Activated CD4-positive, alpha-beta T cell treated with anti-CD3 and anti-CD28 coated beads, Interleukin-2, amount 50 U/mL, for 16 hours (primary cell): ENCODE results near the gene PLB1.
"Not testable (repeated sequence)": the region's sequence is repeated elsewhere in the genome, so short reads cannot be mapped to it uniquely, and the experiment has no call there.

Source experiments
- DNase-seq: peaks from one replicate; pipeline ENCODE4 v3.0.0-alpha.2; 2020

PLB1 gene

DNA sequence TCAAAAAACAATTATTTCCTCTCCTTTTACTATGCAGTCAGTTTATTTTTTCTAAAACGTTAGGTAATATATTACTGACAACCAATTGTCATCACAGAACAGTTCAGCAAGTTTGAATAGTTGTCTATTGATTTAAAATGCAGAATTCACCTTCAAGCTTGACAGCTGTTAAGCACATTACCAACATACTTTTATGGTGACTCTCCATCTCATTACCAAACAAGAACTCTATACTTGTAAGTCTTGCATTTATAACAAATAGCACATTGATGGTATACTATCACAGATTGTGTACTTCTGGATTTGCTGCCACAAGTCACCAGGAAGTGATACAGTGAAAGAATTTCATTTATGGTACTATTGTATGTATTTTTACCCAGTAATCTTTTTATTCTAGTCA lies 156.4 kb downstream of the PLB1 start:
- DNase-seq: no peak

DNA sequence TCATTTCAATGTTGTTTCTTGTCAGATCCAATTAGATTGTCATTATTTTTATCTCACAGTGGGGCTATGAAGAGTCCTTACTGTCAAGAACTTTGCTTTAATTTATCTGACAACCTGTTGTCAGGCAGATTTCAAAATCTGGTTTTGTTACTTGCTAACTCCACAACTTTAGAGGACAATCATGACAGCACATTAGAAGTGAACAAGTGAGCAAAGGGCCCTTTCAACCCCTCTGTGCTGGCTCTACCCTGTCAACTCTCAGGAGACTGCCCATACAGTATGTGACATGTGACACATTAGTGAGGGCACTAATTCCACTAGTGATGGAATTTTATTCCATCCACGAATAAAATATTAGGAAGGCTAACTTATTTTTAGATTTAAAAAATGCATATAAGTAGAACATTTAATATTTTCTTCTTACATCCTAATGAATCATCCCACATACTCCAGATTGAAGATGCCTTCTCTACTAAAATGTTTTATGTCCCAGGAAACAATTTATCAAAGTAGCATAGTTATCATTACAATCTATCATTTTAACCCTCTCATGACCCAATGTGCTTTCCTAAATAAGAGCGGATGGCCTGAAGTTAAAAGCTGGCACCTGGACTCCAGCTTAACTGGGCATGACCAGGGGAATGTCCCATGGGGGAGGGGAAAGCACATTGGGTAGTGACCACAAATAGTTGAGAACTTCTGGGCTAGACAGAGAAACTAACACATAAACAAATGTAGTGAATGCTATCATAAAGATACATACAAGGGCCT lies 158.2 kb downstream of the PLB1 start:
- no peak for DNase-seq

DNA sequence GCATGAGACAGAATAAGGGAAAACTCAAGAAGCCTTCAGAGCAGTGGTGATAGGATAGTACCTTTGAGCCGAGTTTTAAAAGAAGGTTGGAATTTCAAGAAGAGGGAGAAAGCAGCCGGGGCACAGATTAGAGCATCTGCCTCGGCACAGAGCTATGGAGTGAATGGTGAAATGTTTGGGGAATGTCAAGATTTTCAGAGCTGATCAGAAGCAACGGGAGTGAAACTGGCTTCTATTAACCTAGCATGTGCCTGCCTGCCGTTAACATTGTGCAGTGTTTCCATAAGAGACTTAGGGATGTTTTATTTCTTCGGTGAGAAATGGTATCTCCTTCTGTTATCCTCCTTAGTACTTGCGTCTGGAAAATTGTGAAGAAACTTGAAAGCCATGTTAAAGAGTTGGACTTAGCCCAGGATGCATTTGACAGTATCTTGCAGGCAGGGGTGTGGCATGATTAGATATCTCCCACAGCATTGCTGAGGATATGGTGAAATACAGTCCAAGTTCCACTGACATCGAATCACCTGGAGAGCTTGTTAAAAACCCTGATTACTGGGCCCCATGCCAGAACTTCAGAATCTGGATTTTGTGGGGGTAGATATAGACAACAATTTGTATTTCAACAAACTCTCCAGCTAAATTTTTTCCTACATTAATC lies 158.9 kb downstream of the PLB1 start:
- DNase-seq: no peak

DNA sequence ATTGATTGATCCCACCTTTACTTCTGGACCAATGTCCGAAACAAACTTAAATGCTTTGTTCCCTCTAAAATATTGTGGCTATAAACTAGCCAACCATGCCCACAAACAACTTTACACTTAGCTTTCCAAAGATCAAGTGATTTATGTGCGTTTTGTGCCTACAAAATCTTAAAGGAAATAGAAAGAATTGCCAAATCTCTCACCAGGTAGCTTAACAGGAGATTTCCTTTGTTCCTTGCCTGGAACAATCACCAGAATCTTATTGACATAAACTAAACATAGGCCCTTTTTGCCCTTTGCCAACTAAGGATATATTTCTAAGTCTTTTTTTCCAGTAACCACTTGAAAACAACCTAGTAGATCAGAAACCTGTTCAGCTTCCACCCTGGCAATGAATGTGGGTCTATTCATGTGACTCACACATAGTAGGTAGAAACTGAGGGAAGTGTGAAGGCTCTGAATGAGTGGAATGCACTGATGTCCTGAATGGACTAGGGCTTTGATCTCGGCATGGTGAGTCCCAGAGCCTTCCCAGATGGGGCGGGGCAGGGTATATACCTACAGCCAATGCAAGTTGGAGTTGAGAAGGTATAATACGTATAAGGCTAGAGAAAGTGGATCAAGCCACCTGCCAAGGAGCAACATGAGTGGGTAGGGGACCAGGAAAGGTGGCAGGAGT lies 161.2 kb downstream of the PLB1 start:
- no peak for DNase-seq

GRCh38 chr2:28658369-28658768 lies 162.5 kb downstream of the PLB1 start:
- no peak for DNase-seq

DNA sequence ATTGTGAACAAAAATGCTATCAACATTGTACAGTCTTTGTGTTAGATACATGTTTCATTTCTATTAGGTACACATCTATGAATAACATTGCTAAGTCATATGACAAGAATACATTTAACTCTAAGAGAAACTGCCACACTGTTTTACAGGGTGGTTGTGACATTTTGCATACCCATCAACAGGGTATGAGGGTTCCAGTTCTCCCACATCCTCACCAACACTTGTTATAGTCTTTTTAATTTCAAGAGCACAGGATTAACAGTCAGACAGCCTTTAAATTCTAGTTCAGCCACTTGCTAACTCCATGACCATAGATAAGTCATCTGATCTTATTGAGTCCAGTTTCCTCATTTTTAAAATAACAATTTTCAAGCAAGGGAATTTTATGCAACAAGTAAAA lies 163.3 kb downstream of the PLB1 start:
- no peak for DNase-seq

DNA sequence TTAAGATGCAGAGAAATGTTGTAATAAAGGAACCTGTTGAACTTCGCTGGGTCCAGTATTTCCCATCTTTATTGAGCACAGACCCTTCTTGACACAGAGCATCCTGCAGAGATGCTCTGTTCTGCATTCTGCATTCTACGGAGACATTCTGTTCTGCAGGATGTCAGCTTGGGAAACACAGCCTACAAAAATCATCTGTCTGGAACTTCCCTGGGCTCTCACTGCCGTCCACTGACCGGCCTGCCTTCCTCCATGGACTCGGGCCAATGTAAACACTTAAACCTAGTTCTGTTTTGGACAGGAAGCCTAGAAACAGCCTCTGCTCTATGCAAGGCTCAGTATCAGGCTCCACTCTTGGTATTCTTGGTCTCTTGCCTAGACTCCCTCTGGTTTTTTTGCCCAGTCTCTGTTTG lies 165.7 kb downstream of the PLB1 start:
- DNase-seq: no peak

DNA sequence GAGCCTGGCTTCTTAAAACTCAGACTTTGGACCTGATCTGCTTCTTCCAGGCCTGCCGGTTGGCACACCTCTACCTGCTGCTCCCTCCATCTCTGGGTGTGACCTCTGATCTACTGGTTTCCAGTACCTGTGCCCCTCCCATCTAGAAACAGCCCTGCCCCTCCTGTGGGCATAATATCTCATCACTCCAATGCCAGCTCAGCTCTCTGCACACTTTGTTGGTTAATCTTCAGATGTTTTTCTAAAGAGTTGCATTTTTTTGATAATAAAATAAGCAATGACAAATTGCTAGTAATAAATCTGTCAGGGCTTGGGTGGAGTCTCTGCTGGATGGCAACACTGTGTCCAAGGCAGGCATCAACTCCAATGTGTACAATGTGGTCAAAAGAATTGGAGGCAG lies 166.2 kb downstream of the PLB1 start:
- no peak for DNase-seq

DNA sequence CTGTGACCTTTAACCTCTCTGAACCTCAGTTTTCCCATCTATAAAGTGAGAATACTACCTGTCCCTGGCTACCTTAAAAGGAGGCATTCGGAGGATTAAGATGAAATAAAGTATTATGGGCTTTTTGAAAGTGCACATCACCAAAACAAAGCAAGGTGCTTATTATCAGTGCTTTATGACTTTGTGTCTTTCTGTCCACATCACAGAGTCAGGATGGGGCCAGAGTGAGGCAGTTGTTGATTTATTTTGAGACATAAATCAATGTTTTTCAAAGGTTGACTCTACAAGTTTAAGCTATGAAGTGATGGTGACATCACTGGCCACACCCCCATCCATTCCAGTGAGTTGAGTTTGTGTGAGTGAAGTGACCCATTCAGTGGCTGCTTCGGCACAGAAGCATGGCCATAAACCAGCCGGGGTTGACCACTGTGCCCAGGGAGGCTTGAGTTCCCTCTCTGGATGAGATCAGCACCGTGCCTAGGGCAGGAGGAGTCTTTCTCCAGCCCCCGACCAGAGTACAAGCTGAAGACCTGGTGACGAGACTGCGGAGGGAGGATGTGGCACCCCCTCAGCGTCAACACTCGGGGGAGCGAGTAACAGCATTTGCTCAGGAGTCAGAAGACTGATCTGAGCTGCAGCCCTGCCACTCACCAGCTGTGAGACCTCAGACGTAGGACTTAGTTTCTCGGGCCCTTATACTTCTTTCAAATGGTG lies 166.8 kb downstream of the PLB1 start:
- DNase-seq: no peak

DNA sequence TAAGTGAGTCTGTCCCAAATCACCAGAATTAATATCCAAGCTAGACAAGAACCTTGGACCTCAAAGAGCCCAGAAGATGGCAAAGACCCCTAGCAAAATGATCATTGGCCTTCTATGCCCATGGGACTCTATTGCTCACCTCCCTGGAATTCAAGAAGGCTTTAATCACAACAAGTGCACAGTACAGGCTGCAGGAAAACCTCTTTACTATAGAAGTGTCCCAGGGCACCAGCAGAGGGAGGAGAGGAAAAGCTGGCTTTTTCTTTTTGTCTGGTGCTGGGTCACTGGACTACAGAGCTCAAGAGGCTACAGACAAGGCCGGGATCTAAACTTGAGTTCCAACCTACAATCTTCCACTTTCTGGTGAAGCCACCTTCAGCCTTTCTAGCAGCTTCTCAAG lies 167.5 kb downstream of the PLB1 start:
- no peak for DNase-seq

DNA sequence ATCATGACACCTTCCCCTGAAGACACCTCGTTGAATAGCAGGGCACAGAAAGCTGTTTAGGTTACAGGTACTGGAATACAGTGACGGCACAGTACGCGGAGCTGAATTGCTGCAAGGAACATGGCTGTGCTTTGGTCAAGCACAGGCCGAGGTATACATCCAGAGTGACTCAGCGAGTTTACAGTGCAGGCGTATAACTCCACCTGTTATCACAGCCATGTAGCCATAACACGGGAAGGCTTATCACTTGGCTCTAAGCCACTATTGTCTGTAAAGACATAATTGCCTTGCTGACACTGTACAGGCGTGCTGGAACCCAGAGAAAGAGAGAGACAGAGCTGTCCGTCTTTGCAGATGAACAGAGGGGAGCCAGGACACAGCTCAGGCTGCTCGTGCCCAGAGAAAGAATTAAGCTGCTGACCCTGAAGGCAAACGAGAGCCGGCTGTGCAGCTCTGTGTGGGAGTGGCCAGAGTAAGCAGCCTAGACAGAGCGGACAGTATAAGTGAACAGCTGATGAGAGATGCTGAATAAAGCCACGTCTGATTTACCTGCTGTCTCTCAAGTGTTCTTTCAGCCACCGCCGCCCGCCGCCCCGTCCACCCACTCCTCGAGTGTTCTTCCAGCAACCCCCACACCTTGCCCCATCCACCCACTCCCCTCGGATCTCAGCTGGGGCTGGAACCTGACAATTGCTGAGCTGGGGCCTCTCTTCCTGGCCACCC lies 168.4 kb downstream of the PLB1 start:
- no peak for DNase-seq

DNA sequence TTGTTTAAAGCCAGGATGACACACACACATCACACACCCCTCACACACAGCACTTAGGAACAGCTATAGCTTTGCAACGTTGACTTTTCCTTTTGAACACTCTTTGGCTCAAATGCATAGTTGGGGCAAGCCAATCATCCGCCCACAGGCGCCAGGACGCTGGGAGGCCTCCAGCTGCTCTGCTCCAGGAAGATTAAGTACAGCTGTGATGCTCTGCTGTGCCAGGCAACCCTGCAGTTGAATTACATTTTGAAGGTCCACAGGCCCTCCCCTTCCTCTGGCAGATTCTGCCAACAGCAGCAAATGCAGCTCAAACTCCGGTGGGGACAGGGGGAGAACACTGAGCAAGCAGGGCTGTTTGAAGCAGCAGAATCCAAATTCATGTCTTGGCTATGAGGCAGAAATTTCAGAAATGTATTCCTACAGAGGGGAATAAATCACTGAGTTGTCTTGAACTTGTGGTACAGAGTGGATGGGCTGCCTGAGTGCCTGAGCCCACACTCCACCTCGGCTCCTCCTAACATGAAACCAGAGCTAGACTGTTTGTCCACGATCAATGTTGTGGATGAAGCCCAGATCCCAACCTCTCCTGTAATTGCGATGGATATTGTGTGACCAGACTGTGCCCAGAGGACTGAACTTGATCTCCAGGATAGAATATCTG lies 169.3 kb downstream of the PLB1 start:
- DNase-seq: no peak

DNA sequence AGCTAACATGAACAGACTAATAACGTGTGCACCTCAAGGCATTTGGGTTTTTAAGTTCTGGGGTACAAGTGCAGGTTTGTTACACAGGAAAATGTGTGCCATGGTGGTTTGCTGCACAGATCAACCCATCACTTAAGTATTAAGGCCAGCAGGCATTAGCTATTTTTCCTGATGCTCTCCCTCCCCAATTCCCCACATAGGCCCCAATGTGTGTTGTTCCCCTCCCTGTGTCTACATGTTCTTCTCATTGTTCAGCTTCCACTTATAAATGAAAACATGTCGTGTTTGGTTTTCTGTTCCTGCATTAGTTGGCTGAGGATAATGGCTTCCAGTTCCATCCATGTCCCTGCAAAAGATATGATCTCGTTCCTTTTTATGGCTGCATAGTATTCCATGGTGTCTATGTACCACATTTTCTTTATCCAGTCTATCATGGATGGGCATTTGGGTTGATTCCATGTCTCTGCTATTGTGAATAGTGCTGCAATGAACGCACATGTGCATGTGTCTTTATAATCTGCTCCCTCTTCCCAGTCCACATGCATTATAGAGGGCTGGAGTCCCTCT lies 170.0 kb downstream of the PLB1 start:
- not testable (repeated sequence) for DNase-seq

- DNase-seq: no peak
Observed at GRCh38 chr2:28666496-28667184, 170.8 kb downstream of the PLB1 start.

DNA sequence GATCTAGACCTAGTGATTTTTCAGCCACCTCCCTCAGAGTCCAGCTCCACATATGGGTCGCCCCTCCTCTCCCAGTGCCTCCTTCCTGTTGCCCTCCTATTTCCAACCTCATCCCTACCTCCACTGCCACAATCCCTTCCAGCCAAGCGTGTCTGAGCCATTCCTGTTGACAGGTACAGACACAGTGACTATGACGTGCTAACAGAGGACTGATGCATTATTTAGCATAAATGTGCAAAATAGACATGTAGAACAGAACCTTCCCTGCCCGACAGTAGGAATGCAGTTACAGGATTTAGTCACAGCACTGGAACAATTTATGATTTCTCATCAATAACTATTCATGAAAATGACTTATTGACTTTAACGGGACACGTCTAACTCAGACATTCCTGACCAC lies 171.4 kb downstream of the PLB1 start:
- no peak for DNase-seq

DNA sequence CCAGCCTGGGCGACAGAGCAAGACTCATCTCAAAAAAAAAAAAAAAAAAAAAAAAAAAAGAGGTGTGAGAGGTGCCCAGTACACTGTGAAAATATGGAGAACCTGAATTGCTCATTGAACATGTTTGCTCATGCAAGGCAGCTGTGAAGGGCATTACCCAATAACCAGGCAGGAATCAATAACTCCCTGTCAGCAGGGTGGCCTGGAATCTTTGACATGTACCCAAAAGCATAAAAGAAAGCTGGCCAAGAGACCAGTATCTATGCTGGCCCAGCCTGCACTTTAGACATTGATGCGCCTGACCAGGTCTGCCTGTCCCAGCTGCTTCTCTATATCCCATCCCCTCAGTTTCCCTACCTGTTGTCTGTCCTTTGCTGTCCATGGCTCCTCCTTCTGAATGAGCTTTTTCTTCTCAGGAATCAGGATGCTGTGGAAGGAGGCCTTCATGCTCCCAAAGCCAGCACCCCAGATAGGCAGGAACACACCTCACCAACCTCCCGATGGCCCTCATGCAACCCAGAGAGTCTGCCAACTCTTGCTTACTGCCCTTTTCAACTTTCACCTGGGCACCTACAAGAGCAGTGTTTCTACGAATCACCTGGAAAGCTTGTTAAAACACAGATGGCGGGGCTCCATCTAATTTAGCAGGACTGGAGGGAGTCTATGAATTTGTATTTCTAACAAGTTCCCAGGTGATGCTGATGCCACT lies 172.4 kb downstream of the PLB1 start:
- no peak for DNase-seq

GRCh38 chr2:28668880-28669279 lies 173.0 kb downstream of the PLB1 start:
- no peak for DNase-seq

DNA sequence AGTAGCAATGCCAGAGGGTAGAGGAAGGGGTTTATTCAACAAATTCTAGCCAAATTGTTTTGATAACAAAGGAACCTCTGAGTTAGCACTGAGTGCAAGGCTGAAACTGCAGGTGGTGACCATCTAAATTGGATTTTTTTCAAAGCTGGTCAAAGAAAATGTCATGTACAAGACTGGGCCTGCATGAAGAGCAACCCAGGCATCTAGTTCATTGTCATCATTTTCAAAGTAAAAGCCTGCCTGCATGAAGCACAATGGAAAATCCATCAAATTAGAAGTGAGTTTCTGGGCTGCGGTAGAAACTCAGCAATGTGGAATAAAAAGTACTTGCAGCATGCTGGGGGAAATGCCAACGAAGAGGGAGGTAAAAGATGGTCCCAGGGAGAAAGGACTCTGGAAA lies 175.0 kb downstream of the PLB1 start:
- DNase-seq: no peak

- no peak for DNase-seq
Observed at GRCh38 chr2:28673338-28673737, 177.5 kb downstream of the PLB1 start.

- DNase-seq: no peak
Observed at GRCh38 chr2:28674062-28674712, 178.3 kb downstream of the PLB1 start.
